IPS DF 6.9 (cell line): ENCODE measurements around the gene TBC1D22A.

Source experiments
- DNase-seq: peaks from one replicate; pipeline ENCODE4 v3.0.0-alpha.2; 2013; ENCODE audit warnings: low read depth, low spot score
- H3K27ac ChIP-seq: one replicate; pipeline ENCODE4 v1.5.1; 2013; ENCODE audit warnings: low read length, control low read depth
- H3K27me3 ChIP-seq: 2 replicates; pipeline ENCODE4 v1.6.1; 2013; ENCODE audit warnings: mild to moderate bottlenecking, low read length; ENCODE audit not compliant: control insufficient read depth, insufficient read depth
- H3K36me3 ChIP-seq: 2 replicates; pipeline ENCODE4 v1.6.1; 2013; ENCODE audit warnings: low read length; ENCODE audit not compliant: control insufficient read depth, insufficient read depth
- H3K4me1 ChIP-seq: 2 replicates; pipeline ENCODE4 v1.6.1; 2013; ENCODE audit warnings: low read length; ENCODE audit not compliant: control insufficient read depth, insufficient read depth
- H3K4me3 ChIP-seq: 2 replicates; pipeline ENCODE4 v1.5.1; 2013; ENCODE audit warnings: mild to moderate bottlenecking, low read length
- H3K9me3 ChIP-seq: 2 replicates; pipeline ENCODE4 v1.6.1; 2013; ENCODE audit warnings: low read length, inconsistent platforms; ENCODE audit not compliant: control insufficient read depth, insufficient read depth
- WGBS: extraction: QIAGEN DNeasy Blood & Tissue Kit; methylation state at CpG from one replicate; pipeline ENCODE4 v1.1.7; 2013; ENCODE audit warnings: mixed read lengths, missing lambda C conversion rate; ENCODE audit not compliant: insufficient read length, insufficient coverage; 5-methylcytosine and 5-hydroxymethylcytosine counted together

Gene TBC1D22A

DNA sequence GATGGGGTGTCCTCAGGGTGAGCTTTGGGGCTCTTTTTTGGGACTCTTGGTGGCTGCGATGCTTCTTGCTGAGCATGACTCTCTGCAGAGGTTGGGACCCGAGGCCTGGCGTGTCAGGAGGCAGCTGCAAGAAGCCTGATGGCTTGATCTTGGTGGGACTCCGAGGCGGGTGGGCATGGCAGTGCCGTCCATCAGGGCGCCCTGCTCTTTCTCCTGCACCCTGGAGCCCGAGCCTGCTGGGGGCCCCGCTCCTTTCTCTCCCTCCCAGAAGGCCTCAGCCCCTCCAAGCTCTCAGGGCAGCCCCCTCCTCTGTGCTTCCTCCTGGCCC, 432.7 kb downstream of the TBC1D22A start:
- H3K27me3 ChIP-seq, result no peaks in the 10 kb centered on the region
- no peak for DNase-seq
- H3K36me3 ChIP-seq, result no peaks in the 10 kb centered on the region; the same call in 1 of the 2 replicates
- no peaks in the 10 kb centered on the region; the same call in 1 of the 2 replicates for H3K4me1 ChIP-seq
- no peak overlapping the region for H3K27ac ChIP-seq
- no CpG with 5 or more reads among the region's 9 CpGs for WGBS
- H3K4me3 ChIP-seq, result no peak overlapping the region
- H3K9me3 ChIP-seq, result peaks cover 18% of the 10 kb centered on the region

- Histone ChIP-seq H3K4me3 (no peak overlapping the region), H3K9me3 (peaks cover 15% of the 10 kb centered on the region), H3K4me1 (no peaks in the 10 kb centered on the region; the same call in 1 of the 2 replicates), H3K27ac (no peak overlapping the region), H3K36me3 (no peaks in the 10 kb centered on the region; the same call in 1 of the 2 replicates), H3K27me3 (no peaks in the 10 kb centered on the region)
- DNase-seq, result no peak
- no CpG with 5 or more reads among the region's 15 CpGs for WGBS
Measured at GRCh38 chr22:47195484-47196165, 433.2 kb downstream of the TBC1D22A start.

- DNase-seq, result no peak
- no peaks in the 10 kb centered on the region; the same call in 1 of the 2 replicates for H3K4me1 ChIP-seq
- no peak overlapping the region for H3K4me3 ChIP-seq
- H3K27me3 ChIP-seq, result no peaks in the 10 kb centered on the region
- no CpG with 5 or more reads among the region's 5 CpGs for WGBS
- H3K36me3 ChIP-seq, result no peaks in the 10 kb centered on the region; the same call in 1 of the 2 replicates
- no peak overlapping the region for H3K27ac ChIP-seq
- H3K9me3 ChIP-seq, result peaks cover 11% of the 10 kb centered on the region
Measured at GRCh38 chr22:47196166-47196849, 433.9 kb downstream of the TBC1D22A start.

DNA sequence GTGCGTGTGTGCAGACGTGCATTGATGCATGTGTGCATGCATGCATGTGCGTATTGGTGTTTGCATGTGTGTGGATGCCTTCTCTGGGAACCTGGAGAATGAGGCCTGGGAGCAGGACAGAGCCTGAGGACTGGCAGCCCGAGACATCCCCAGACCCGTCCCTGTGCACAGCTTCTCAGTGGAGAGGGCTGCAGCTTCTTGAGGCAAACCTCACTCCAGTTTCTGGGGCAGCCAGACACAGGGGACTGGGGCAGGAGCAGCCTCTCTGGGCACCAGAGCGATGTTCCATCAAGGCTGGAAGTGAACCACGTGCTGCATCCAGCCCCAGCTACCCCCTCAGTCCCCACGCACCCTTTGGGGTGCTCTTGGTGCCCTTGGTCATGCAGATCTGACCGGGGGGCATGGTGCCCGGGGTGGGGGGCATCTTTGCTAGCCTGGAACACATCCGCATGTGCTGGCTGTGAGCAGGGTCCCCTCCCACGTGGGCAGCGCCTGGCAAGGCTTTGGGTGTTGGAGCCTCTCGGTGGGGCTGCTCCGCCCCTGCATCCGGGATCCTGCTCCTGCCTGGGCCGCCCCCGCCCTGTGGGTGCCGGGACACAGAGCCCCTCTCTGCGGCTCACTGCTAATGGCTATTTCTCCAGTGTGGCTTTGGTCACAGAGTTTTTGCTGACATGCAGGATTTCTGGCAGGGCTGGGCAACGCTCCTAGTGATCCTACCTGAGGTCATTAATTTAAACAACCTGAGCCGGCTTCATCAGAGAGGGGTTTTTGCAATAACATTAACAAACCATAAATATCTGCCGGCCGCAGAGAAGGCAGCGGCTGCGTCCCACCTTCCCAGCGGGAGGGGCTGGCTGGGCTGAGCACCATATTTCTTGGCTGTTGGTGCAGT, 434.7 kb downstream of the TBC1D22A start:
- no peaks in the 10 kb centered on the region; the same call in 1 of the 2 replicates for H3K4me1 ChIP-seq
- no peaks in the 10 kb centered on the region; the same call in 1 of the 2 replicates for H3K36me3 ChIP-seq
- no peak overlapping the region for H3K4me3 ChIP-seq
- H3K27me3 ChIP-seq, result no peaks in the 10 kb centered on the region
- no peak overlapping the region for H3K27ac ChIP-seq
- DNase-seq, result no peak
- WGBS, result no CpG with 5 or more reads among the region's 27 CpGs
- H3K9me3 ChIP-seq, result peaks cover 12% of the 10 kb centered on the region

DNA sequence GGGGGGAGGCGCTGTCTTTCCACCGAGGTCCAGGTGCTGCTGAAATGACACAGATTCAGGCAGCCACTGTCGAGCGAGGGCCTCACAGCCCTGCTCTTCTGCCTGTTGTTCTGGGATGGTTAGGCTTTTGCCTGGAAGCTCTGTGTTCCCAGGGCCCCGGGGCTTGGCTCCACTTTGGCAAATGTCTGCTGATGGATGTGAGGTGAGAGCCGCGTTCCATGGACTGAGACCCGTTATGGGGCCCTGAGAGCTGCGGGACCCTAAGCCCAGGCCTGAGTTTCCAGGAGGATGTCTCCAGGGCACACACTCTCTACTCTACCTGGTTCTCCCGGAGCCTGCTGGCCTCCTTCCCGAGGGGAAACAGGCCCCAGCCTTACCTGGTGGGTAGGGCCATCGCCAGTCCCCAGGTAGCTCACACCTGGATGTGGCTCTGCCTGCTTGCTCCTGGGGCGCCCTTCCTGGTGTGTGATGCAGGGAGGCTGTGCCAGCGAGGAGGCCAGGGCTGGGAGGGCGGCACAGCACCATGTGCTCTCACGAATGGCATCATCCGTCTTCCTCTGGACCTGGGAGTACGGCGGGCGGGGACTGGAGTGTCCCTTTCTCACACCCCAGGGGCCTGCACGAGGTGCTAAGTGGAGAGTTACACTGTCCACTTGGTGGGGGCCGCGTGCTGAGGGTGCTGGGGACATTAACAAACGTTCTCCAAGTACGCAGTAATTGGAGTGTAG, 435.5 kb downstream of the TBC1D22A start:
- H3K27ac ChIP-seq, result no peak overlapping the region
- H3K9me3 ChIP-seq, result peaks cover 12% of the 10 kb centered on the region
- H3K4me1 ChIP-seq, result no peaks in the 10 kb centered on the region
- no peaks in the 10 kb centered on the region; the same call in 1 of the 2 replicates for H3K36me3 ChIP-seq
- no peak overlapping the region for H3K4me3 ChIP-seq
- H3K27me3 ChIP-seq, result no peaks in the 10 kb centered on the region
- WGBS, result no CpG with 5 or more reads among the region's 25 CpGs
- no peak for DNase-seq

DNA sequence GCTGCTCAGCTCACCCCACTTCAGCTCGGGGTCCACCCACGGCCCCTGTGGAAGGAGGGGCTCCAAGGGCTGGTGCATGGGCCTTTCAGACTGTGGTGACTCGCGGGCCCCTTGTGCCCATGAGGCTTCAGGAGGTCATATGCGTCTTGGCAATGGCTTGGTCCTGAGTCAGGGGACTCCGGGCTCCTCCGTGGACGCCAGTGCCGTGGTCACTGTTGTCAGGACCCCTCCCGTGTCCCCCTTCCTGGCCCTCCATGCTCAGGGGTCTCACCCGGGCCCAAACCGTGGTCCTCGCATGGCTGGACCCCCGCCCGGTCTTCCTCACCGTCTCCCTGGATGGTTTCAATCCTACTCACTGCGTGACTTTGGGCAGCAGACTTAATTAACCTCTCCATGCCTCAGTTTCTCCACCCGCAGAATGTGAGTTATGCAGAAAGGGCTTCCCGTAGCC, 436.4 kb downstream of the TBC1D22A start:
- Histone ChIP-seq H3K9me3 (peaks cover 14% of the 10 kb centered on the region), H3K4me3 (no peak overlapping the region), H3K27me3 (no peaks in the 10 kb centered on the region), H3K4me1 (no peaks in the 10 kb centered on the region), H3K36me3 (no peaks in the 10 kb centered on the region; the same call in 1 of the 2 replicates), H3K27ac (no peak overlapping the region)
- no peak for DNase-seq
- WGBS, result no CpG with 5 or more reads among the region's 19 CpGs

GRCh38 chr22:47199261-47199978, 437.0 kb downstream of the TBC1D22A start:
- Histone ChIP-seq H3K4me3 (no peak overlapping the region), H3K4me1 (no peaks in the 10 kb centered on the region), H3K27ac (no peak overlapping the region), H3K27me3 (no peaks in the 10 kb centered on the region), H3K36me3 (no peaks in the 10 kb centered on the region; the same call in 1 of the 2 replicates), H3K9me3 (peaks cover 13% of the 10 kb centered on the region)
- no CpG with 5 or more reads among the region's 33 CpGs for WGBS
- no peak for DNase-seq

DNA sequence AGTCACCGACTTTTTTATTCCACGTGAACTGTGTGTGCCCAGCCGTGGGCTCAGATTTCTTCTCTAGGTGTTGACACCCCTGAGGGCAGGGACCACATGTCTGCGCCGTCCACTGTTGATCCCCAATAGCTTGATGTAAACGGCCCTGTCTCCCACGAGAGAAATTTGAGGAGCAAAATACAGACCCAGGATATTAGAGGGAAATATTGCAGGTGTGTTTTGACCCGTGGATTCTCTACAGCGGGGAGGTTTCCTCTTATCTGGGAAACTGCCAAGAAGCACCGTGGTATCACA, 437.5 kb downstream of the TBC1D22A start:
- Histone ChIP-seq H3K4me1 (no peaks in the 10 kb centered on the region), H3K27me3 (no peaks in the 10 kb centered on the region), H3K36me3 (no peaks in the 10 kb centered on the region; the same call in 1 of the 2 replicates), H3K9me3 (peaks cover 12% of the 10 kb centered on the region), H3K27ac (no peak overlapping the region), H3K4me3 (no peak overlapping the region)
- no CpG with 5 or more reads among the region's 10 CpGs for WGBS
- no peak for DNase-seq

GRCh38 chr22:47200273-47201051, 438.0 kb downstream of the TBC1D22A start:
- H3K27me3 ChIP-seq, result no peaks in the 10 kb centered on the region

More at GRCh38 chr22:47200273-47201051, 438.0 kb downstream of the TBC1D22A start:
- Histone ChIP-seq H3K4me1 (no peaks in the 10 kb centered on the region), H3K27ac (no peak overlapping the region), H3K4me3 (no peak overlapping the region), H3K9me3 (peaks cover 10% of the 10 kb centered on the region), H3K36me3 (no peaks in the 10 kb centered on the region; the same call in 1 of the 2 replicates)
- no CpG with 5 or more reads among the region's 25 CpGs for WGBS
- no peak for DNase-seq
